HS-27A (cell line): ENCODE data around the gene HLCS.

Experiments
- DNase-seq: peaks from one replicate; pipeline ENCODE4 v3.0.0-alpha.2; 2012; ENCODE audit warnings: low read depth, missing footprints

The HLCS gene

GRCh38 chr21:36745459-36745858, 221.0 kb downstream of the HLCS start:
- no peak for DNase-seq

DNA sequence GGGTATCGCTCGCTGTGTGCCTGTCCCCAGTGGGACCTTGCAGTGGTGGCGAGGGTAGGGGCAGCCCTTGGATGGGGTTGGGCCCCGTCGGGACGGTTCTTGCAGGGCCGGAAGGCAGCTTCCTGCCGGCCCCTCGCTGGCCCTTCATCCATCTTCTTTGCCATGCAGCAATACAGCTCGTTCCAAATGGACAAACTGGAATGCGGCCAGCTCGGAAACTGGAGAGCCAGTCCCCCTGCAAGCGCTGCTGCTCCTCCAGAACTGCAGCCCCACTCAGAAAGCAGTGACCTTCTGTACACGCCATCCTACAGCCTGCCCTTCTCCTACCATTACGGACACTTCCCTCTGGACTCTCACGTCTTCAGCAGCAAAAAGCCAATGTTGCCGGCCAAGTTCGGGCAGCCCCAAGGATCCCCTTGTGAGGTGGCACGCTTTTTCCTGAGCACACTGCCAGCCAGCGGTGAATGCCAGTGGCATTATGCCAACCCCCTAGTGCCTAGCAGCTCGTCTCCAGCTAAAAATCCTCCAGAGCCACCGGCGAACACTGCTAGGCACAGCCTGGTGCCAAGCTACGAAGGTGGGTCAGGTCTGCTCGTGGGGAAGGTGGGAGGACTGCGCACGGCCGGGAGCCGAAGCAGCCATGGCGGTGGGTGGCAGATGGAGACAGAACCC, 221.8 kb downstream of the HLCS start:
- no peak for DNase-seq

GRCh38 chr21:36744190-36744559, 222.3 kb downstream of the HLCS start:
- no peak for DNase-seq

DNA sequence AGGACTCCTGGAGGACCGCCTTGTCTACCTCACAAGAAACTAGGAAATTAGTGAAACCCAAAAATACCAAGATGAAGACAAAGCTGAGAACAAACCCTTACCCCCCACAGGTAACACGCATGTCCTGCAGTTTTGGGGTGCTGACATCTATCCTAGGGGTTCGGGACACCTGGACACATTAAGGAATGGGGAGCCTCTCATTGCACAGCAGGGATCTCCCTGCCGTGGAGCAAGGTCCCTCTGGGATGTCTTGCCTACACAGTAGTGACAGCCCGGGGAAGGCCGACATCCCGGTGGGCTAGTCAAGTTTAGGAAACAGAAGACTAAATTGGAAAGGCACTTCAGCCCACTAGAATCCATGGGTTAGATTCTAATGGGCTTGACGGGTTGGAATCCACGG, 223.0 kb downstream of the HLCS start:
- DNase-seq: no peak

GRCh38 chr21:36743008-36743407, 223.5 kb downstream of the HLCS start:
- no peak for DNase-seq

DNA sequence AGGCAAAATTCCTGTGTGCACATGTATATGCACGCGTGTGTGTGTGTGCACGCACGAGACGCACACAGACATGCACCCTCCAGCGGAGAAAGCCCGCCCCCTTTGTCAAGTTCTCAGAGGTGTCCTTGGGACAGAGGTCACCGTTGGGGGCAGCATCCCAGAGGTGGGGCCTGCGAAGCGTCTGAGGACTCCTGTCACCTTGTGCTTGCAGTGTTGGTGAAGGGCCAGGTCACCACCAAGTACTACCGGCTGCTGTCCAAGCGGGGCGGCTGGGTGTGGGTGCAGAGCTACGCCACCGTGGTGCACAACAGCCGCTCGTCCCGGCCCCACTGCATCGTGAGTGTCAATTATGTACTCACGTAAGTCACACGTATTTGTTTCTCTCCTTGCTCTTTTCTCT, 225.0 kb downstream of the HLCS start:
- DNase-seq: no peak

GRCh38 chr21:36738489-36739126, 227.9 kb downstream of the HLCS start:
- DNase-seq: no peak

- DNase-seq: no peak
These were observed 230.6 kb downstream of the HLCS start for GRCh38 chr21:36735724-36736320.

GRCh38 chr21:36735201-36735515, 231.3 kb downstream of the HLCS start:
- DNase-seq: no peak

- DNase-seq: no peak
These were observed 231.9 kb downstream of the HLCS start for GRCh38 chr21:36734367-36735200.

GRCh38 chr21:36733857-36734256, 232.6 kb downstream of the HLCS start:
- no peak for DNase-seq

DNA sequence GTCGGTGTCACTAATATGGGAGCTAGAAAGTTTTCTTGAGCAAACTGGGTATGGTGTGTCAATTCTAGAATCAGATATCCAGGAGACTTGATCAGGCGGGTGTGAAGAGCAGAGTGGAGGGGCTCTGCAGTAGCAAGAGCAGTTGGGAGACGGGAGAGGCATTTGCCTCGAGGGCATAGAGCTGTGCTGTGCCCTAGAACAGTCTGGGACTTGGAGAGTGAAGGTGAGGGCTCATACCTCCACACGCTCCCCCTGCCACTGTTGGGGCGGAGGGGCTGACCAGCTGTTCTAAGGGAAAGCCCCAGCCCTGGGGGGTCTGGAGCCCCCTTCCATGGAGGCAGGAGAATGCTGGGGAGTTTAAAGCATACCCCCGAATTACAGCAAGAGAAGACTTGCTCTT, 233.7 kb downstream of the HLCS start:
- no peak for DNase-seq

GRCh38 chr21:36732217-36732616, 234.3 kb downstream of the HLCS start:
- DNase-seq: no peak

GRCh38 chr21:36730291-36731281, 235.9 kb downstream of the HLCS start:
- DNase-seq: no peak

DNA sequence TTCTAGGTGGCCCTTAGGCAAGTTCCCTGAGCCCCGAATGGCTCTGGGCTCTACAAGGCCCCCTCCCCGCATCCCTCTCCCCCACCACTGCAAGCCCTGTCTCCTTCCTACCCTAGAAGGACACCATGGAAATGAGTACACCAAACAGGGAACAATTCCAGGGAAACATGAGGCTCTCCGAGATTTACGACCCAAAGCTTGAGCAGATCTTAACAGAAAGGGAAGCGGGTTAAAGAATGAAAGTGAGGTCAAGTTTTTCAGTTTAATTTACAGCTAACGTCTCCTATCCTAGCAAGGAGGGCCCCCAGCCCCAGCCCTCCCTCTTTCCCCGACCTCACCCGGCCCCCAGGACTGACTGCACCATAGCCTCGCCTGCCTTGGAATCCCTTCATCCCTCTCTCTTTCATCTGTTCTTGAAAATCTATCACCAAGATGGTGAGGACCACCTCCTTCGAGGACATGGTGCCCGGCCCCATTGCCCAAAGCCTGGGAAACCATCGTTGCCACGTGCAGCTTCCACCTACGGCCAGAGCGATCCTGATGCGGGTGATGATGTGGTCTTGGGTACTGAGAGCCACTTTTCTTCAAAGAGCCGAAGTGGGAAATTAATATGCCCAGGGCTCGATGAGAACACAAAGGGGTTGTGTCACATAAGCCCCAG, 237.0 kb downstream of the HLCS start:
- DNase-seq: no peak

DNA sequence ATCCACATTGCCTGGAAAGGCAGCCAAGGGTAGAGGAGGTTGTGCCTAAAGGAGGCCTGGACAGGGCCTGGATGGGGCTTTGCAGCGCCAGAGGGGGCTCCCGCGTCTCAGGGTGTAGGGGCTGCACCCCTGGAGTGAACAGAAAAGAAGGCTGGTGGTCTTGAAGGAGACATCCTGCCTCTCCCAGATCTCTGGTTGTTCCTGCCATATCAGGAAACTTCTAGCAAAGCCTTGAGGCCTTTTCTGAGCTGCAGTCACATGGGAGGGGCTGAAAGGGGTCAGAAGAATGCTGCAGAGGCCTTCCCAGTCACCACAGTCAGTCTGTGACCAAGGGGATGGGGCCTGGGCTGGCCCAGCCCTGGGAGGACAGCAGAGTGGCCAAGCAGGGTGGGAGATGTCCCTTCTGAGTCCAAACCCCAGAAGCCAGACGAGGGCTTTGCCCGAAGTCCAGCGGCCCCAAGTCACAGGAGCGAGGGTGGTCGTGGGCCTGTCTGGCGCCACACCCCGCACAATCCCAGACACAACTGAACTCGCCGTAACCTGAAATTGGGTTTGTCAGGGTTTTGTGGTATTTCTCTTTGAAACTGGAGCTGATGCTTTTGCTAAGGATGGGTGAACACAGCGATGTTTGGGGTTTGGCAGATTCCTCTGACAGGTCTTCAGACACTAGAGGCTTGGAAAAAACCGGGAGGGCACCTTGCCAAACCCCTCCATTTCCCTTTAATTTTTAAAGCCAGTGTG, 237.9 kb downstream of the HLCS start:
- no peak for DNase-seq

DNA sequence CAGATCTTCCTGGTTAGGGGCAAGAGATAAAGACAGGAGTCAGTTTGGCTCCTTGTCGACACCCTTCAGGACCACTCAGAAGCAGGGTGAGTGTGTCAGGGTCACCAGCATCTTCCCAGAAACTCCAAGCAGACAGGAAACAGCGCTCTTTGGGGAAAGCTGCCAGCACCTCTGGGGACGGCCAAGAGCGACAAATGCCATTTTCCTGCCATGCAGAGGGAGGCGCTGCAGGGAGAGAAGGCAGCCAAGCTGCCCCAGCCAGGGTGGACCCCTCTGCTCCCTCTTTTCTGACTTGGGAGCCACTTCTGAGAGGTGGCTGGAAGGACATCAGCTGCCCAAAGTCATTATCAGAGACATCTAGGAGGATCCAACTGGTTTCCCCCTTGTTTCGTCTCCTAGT, 238.6 kb downstream of the HLCS start:
- DNase-seq: no peak

GRCh38 chr21:36725793-36726386, 240.6 kb downstream of the HLCS start:
- no peak for DNase-seq

DNA sequence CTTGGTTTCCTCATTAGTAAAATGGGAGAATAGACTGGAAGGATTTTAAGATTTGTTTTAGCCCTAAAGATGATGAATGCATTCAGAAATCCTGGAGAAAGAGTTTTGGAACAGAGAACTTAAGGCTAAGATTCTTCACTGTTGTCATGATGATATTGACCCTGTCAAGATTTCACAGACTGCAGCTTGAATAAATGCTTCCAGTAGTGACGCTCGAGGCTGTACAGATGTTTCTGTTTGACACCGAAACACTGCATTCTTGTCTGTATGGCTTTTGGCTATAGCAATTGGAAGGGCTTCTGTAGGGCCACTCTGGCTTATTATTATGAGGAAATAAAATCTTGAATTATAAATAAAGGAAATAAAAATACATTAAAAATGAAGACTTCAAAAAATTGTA, 241.8 kb downstream of the HLCS start:
- DNase-seq: no peak

DNA sequence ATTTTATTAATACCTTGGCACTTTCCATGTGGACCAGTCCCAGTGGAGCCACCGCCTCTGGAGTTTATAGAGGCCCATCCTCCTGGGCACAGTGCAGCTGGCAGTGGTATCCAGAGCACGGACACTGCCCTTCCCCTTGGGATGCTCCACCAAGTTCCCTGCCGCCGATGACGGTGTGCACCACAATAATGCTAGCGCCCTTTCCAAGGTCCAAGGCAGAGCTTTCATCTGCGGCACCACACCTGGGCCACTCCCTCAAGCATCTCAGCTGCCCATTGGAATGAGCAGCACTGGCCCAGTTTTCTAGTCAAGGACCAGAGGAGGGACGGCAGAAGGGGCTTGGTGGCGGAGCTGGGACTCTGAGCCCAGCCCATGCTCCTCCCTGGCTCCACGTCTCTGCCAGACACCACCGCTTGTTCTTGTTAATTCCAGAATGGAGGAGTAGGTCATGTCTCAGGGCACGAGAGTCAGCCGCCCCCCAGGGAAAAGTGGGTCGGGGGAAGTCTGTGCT, 243.0 kb downstream of the HLCS start:
- no peak for DNase-seq
